ENCODE measurements around the gene GPX4.

GPX4 gene

GRCh38 chr19:1084024-1084868 is 19.5 kb upstream of the GPX4 start:
- DNase-seq: no peak

DNA sequence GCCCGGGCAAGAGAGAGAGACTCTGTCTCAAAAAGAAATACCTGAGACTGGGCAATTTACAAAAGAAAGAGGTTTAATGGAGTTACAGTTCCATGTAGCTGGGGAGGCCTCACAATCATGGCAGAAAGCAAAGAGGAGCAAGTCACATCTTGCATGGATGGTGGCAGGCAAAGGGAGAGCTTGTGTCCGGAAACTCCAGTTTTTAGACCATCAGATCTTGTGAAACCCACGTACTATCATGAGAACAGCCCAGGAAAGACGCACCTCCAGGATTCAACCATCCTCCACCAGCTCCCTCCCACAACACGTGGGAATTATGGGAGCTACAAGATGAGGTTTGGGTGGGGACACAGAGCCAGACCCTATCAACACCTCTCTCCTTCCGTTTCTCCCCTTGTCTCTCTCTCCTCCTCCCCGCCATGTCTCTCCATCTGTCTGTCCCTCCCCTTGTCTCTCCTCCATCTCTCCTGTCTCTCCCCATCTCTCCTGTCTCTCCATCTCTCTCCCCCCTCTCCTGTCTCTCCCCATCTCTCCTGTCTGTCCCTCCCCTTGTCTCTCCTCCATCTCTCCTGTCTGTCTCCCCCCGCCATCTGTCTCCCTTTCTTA is 18.6 kb upstream of the GPX4 start:
- DNase-seq: no peak

DNA sequence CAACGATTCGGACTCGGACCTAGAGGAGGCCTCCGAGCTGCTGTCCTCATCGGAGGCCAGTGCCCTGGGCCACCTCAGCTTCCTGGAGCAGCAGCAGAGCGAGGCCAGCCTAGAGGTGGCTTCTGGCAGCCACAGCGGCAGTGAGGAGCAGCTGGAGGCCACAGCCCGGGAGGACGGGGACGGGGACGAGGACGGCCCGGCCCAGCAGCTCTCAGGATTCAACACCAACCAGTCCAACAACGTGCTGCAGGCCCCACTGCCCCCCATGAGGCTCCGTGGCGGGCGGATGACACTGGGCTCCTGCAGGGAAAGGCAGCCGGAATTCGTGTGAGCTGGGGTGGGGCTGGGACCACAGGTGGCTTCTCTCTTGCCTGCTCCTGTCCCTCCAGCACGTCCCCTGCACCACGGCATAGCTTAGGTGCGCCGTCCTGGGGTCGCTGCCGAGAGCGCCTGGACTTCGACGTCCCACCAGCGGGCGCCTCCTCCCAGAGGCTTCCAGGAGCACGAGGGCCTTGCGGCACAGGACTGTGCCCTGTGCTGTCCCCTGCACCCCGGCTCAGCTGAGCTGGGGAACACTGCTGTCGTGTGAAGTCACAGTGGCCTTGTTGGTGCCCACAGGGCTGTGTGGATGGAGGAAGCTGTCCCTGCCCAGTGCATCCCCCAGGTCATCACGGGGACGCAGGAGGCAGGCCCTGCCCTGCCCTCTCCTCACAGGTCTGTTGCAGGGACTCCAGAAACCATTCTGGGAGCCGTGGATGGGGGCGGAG is 17.9 kb upstream of the GPX4 start:
- DNase-seq: no peak

GRCh38 chr19:1086613-1087012 is 17.2 kb upstream of the GPX4 start:
- no peak for DNase-seq

DNA sequence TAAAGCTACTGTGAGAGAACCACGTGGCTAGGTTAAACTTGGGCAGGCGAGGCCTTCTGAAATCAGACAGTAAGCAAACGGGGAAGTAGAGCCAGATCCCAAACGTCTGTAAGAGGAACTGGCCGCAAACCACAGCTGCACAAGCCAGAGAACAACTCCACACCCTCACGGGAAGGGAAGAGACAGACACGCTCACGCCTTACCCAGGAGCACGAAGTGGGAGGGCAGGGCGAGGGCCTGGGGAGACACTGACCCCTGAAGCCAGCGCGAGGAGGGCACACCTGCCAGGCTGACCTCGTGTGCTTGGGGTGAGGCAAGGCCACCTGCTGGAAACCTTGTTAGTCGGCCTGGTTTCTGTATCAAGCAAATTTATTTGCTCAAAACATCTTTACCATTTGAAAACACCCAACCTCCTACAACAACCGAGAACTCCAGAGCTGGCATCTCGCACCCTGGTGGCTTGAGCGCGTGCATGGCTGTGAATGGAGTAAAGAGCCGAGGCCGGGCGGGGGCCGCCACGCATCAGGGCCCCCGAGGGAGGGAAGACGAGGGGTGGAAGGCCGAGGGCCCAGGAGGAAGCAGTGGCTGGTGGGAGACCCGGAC is 15.9 kb upstream of the GPX4 start:
- DNase-seq: no peak

GRCh38 chr19:1088416-1089010 is 15.3 kb upstream of the GPX4 start:
- DNase-seq: no peak

- DNase-seq: no peak
These were observed 14.5 kb upstream of the GPX4 start for GRCh38 chr19:1089126-1089771.

- no peak for DNase-seq
These were observed 13.9 kb upstream of the GPX4 start for GRCh38 chr19:1089891-1090290.

GRCh38 chr19:1090731-1091543 is 12.9 kb upstream of the GPX4 start:
- no peak for DNase-seq

- no peak for DNase-seq
These were observed 12.1 kb upstream of the GPX4 start for GRCh38 chr19:1091544-1092175.

DNA sequence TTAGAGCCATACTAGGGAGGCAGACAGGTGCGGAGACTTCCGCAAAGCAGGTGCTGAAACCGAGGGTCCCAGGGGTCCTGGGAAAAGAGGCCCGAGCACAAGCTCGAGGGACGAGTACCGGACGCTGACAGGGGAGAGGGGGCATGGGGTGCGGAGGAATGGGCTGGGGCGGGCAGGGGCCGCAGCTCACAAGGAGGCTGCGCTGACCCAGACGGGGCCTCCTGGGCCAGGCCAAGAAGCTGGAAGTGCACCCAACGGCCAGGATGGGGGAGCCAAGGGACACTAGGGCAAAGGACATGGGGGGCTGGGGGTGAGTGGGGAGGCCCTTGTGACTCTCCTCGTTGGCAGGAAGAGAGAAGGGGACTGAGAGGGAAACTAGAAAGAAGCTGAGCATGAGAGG is 10.5 kb upstream of the GPX4 start:
- DNase-seq: no peak

- no peak for DNase-seq
These were observed 9.8 kb upstream of the GPX4 start for GRCh38 chr19:1093811-1094553.

DNA sequence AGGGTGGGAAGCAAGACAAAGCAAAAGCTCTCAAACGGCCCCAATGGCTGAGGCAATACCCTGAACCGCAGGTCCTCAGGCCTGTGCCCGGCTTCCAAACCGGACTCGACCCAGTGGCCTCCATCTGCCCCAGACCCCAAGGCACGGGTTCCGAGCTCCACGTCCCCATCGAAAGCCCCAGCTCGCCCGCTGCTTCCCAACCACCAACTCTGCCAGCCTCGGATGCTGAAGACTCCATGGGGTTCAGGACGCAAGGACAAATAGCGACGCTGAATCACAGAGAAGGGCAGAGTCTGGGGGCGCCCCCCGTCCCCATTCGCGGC is 9.2 kb upstream of the GPX4 start:
- DNase-seq: no peak

- peak; percentile 98 for DNase-seq
These were observed 8.7 kb upstream of the GPX4 start, which contains the start of gene POLR2E for GRCh38 chr19:1094978-1095701. Gene POLR2E (minus strand): TSS chr19:1095375. CDS start chr19:1095315, 60 bp downstream.

GRCh38 chr19:1097810-1098176 is 6.0 kb upstream of the GPX4 start:
- no peak for DNase-seq

- no peak for DNase-seq
These were observed 5.4 kb upstream of the GPX4 start for GRCh38 chr19:1098177-1099051.

DNA sequence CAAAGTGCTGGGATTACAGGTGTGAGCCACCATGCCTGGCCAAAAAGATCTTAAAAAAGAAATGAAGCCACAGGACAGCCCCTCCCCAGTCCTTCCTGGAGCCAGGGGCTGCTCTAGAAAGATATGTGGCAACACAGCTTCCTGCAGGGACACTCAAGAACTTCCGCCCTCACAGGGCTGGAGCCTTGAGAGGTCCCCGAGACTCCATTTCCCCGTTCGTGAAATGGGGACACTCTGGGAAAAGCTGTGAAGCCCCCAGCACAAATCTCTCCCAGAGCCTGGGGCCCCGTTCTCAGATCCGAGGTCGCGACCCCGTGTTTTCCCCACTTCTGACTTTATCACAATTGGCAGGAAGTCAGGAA is 2.5 kb upstream of the GPX4 start:
- no peak for DNase-seq

- peak; percentile 98 for DNase-seq
These were observed 1.2 kb upstream of the GPX4 start for GRCh38 chr19:1102407-1103131.
